Psoas muscle (tissue), 8 donors: ENCODE results near the gene FHOD1. TPM values are rescaled to one million over a fixed set of nuclear protein-coding genes. Genes with fewer than 3 reads are reported as not detected.

Source experiments
- ATAC-seq, 4 donors: fragments of 200-7000 bp; cut with Tn5 transposase; one replicate each; pipeline ENCODE4 v1.9.1; 2020; ENCODE audit warnings: moderate library complexity in 3 of 4, mild to moderate bottlenecking in 2 of 4
- DNase-seq, 2 donors: peaks; one replicate each; pipeline ENCODE4 v3.0.0-alpha.2; 2020
- H3K27ac ChIP-seq: fragments of 200-600 bp; one replicate; pipeline ENCODE4 v1.8.0; 2022
- H3K27me3 ChIP-seq, 3 donors: fragments of 200-600 bp in 1 of 3; one replicate each; pipeline versions ENCODE4 v1.6.1 to v1.8.0; 2013 to 2022; ENCODE audit warnings: low read length in 2 of 3, mild to moderate bottlenecking in 2 of 3, moderate library complexity in 1 of 3; ENCODE audit not compliant: insufficient read depth in 3 of 3
- H3K36me3 ChIP-seq, 2 donors: fragments of 200-600 bp in 1 of 2; one replicate each; pipeline versions ENCODE4 v1.6.1 to v1.8.0; 2013 to 2022; ENCODE audit warnings: low read depth in 1 of 2, mild to moderate bottlenecking in 1 of 2, moderate library complexity in 1 of 2; ENCODE audit not compliant: insufficient read depth in 1 of 2
- H3K4me1 ChIP-seq: fragments of 200-600 bp; one replicate; pipeline ENCODE4 v1.8.0; 2022
- H3K4me3 ChIP-seq: fragments of 200-600 bp; one replicate; pipeline ENCODE4 v1.8.0; 2022; ENCODE audit warnings: mild to moderate bottlenecking
- H3K9me3 ChIP-seq: fragments of 200-600 bp; one replicate; pipeline ENCODE4 v1.8.0; 2022
- CTCF ChIP-seq: fragments of 200-600 bp; IDR thresholded peaks from one replicate; pipeline ENCODE4 v1.8.0; 2022; ENCODE audit warnings: antibody characterized with exemption
- WGBS, 3 donors: extraction: QIAGEN DNeasy Blood & Tissue Kit; methylation state at CpG; one replicate each; pipeline versions ENCODE4 v1.1.6 to v1.1.7; 2013; 5-methylcytosine and 5-hydroxymethylcytosine counted together
- intact Hi-C, 2 donors: fragments of 100-400 bp; cut with DNase I; formaldehyde crosslinking; loops; one replicate each; pipeline versions ENCODE4 v1.11.0 to v1.14.2; 2022
- polyA plus RNA-seq, 3 donors: library from polyadenylated mRNA; stranded (reverse); fragments of 200-250 nt; gene quantifications; one replicate each; pipeline ENCODE4 v1.2.3, GENCODE V29; 2013
- total RNA-seq, 4 donors: library from RNA; stranded (reverse); fragmentation: NEBNext Ultra II Directional in 2 of 4; extraction: Animal tissue kit (Norgen Biotek cat#: 25700) in 2 of 4; gene quantifications; one replicate each; pipeline versions ENCODE4 v1.2.1 to v1.2.4, GENCODE V29; 2021 to 2023
- donor health status: healthy with polysubstance abuse.
- donor health status: DM: no; HTN: no; CAD: no; lungs with moderate emphysema.
- donor health status: Bipolar disorder and iron deficiency.
- donor health status: healthy.
- donor health status: DM: yes; HTN: yes; CAD: no.
- donor health status: DM: no; HTN: no; CAD: no.
- donor health status: DM: no; HTN: no; CAD: no.
- donor health status: DM: yes; HTN: yes; CAD: no.

Gene FHOD1
- total and polyA plus RNA-seq, 7 donors: 16.9 to 154 (median 61.5) TPM

DNA sequence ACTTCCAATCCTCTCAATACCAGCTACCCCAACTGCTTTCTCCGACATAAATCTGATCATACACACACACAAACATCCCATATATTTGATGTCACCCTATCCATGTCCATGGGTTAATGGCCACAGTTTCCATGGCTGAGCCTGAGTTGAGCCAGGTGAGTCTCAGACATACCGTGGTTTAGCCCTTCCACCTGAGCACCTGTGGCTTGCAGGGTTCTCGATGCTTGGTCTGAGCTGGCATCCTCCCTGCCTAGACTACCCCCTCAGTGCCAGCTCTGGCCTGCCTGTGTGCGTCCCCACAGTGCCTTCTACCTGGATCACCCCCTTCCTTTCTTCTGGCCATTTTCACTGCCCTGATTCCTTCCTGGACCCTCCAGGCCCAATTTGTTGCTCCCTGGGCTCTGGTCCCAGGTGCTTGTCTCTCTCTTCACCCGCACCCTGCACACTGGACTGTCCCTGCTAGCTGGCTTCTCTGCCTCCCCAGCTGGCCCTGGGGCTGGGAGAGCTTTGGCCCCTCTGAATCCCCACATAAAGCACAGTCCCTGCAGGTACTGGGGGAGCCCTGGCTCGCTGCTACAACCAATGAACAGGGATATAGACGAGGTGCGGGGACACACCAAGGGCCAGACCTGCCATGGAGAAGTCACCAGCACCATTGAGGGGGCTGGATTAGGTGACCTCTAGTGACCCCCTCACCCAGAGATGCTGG, 41.0 kb downstream of the FHOD1 start:
- no peaks in the 10 kb centered on the region for H3K9me3 ChIP-seq
- no peak overlapping the region for H3K4me3 ChIP-seq
- TF ChIP-seq CTCF: no peak
- H3K36me3 ChIP-seq: peaks cover 5 to 30% of the 10 kb centered on the region in 2 donors
- no peaks in the 10 kb centered on the region for H3K27me3 ChIP-seq
- peaks cover 26% of the 10 kb centered on the region for H3K4me1 ChIP-seq
- DNase-seq: no peak
- no peak overlapping the region for H3K27ac ChIP-seq
- 93 to 95% (median 94%) methylated on average over 8 of the region's 8 CpGs for WGBS, 3 donors
- ATAC-seq: no peak
- intact Hi-C loops: no loop called here

DNA sequence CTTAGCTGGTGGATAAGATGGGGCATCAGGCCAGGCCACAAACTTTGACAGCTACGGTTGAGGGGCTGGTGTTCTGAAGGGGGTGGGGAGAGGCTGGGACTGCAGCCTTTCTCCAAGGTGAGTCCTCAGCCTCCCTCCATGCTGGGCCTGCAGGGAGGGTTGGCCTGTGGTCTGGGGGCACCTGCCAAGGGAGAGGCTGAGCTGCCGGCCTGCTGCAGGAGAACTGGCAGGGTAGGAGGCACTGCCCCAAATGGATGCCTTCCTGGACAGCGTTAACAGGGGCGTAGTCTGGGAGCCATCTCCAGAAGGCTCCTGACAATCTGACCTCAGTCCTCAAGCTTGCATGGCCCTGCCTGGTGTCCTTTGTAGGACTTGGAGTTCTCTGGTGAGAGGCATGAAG, 43.2 kb downstream of the FHOD1 start:
- WGBS, 3 donors: 63 to 76% (median 64%) methylated on average over 4 of the region's 4 CpGs
- intact Hi-C loops: no loop called here
- no peak for ATAC-seq
- Histone ChIP-seq H3K36me3 (peaks cover 5 to 31% of the 10 kb centered on the region in 2 donors), H3K4me1 (peaks cover 16% of the 10 kb centered on the region), H3K27me3 (no peaks in the 10 kb centered on the region), H3K9me3 (no peaks in the 10 kb centered on the region), H3K27ac (no peak overlapping the region), H3K4me3 (no peak overlapping the region)
- no peak for DNase-seq
- no peak for TF ChIP-seq CTCF

DNA sequence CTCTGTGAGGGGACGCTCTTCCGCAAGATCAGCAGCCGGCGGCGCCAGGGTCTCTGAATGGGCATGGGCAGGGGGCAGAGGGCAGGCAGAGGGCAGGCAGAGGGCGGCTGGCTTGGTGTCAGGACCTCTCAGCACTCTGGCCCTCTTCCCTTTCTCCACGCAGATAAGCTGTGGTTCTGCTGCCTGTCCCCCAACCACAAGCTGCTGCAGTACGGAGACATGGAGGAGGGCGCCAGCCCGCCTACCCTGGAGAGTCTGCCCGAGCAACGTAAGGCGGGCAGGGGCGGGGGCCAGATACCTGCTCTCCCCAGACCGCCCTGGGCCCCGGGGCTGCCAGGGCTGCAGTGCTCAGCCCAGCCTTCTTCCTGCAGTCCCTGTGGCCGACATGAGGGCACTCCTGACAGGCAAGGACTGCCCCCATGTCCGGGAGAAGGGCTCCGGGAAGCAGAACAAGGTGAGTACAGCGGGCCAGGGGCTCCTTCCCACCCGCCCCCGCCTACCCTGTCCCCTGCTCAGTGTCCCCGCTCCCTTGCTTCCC, 44.3 kb downstream of the FHOD1 start:
- no peak for DNase-seq
- H3K9me3 ChIP-seq: no peaks in the 10 kb centered on the region
- 90 to 95% (median 95%) methylated on average over 22 to 23 of the region's 23 CpGs for WGBS, 3 donors
- peaks cover 16% of the 10 kb centered on the region for H3K4me1 ChIP-seq
- H3K36me3 ChIP-seq: peaks cover 8 to 33% of the 10 kb centered on the region in 2 donors
- H3K27me3 ChIP-seq: no peaks in the 10 kb centered on the region
- intact Hi-C loops: no loop called here
- no peak overlapping the region for H3K27ac ChIP-seq
- no peak for ATAC-seq
- H3K4me3 ChIP-seq: no peak overlapping the region
- no peak for TF ChIP-seq CTCF

GRCh38 chr16:67202426-67202825, 44.9 kb downstream of the FHOD1 start:
- intact Hi-C loops: no loop called here
- no peak for ATAC-seq
- Histone ChIP-seq H3K9me3 (no peaks in the 10 kb centered on the region), H3K27me3 (no peaks in the 10 kb centered on the region), H3K4me3 (no peak overlapping the region), H3K36me3 (peaks cover 10 to 39% of the 10 kb centered on the region in 2 donors), H3K27ac (no peak overlapping the region), H3K4me1 (peaks cover 11% of the 10 kb centered on the region)
- TF ChIP-seq CTCF: no peak
- no peak for DNase-seq
- 93 to 96% (median 94%) methylated on average over 10 to 12 of the region's 12 CpGs for WGBS, 3 donors
